Uterus (tissue), 4 donors: ENCODE measurements around the gene ZP1. TPM values are rescaled to one million over a fixed set of nuclear protein-coding genes. Genes with fewer than 3 reads are reported as not detected.
"Not testable (repeated sequence)": the region's sequence is repeated elsewhere in the genome, so short reads cannot be mapped to it uniquely, and the experiment has no call there.

Experiments used
- DNase-seq, 2 donors: peaks; one replicate each; pipeline ENCODE4 v3.0.0-alpha.2; 2019 to 2020
- H3K27ac ChIP-seq, 2 donors: fragments of 200-600 bp; sonication (generic); 1 replicate in 1 of 2; 2 replicates in 1 of 2; pipeline ENCODE4 v1.5.1; 2016 to 2018
- H3K27me3 ChIP-seq, 2 donors: fragments of 200-600 bp; sonication (generic); one replicate each; pipeline ENCODE4 v1.5.1; 2018 to 2019; ENCODE audit warnings: control low read depth in 1 of 2
- H3K36me3 ChIP-seq, 2 donors: fragments of 200-600 bp; sonication (generic); one replicate each; pipeline ENCODE4 v1.5.1; 2019; ENCODE audit warnings: control low read depth in 1 of 2
- H3K4me1 ChIP-seq, 2 donors: fragments of 200-600 bp; sonication (generic); one replicate each; pipeline ENCODE4 v1.5.1; 2018 to 2019; ENCODE audit warnings: control low read depth in 1 of 2
- H3K4me3 ChIP-seq, 2 donors: fragments of 200-600 bp; sonication (generic); 1 replicate in 1 of 2; 2 replicates in 1 of 2; pipeline ENCODE4 v1.5.1; 2018 to 2019; ENCODE audit warnings: mild to moderate bottlenecking in 1 of 2
- H3K9me3 ChIP-seq, 2 donors: fragments of 200-600 bp; sonication (generic); one replicate each; pipeline ENCODE4 v1.5.1; 2019; ENCODE audit warnings: control low read depth in 1 of 2
- POLR2A ChIP-seq, 2 donors: fragments of 450-650 bp; IDR thresholded peaks; one replicate each; pipeline ENCODE4 v1.6.1; 2016; ENCODE audit warnings: antibody characterized with exemption in 2 of 2, mild to moderate bottlenecking in 1 of 2, moderate library complexity in 1 of 2
- intact Hi-C: fragments of 100-400 bp; cut with DNase I; formaldehyde crosslinking; loops from one replicate; pipeline ENCODE4 v1.15.1; 2023; ENCODE audit warnings: low total_unique reads
- total RNA-seq, 4 donors: library from RNA; depleted of rRNA in 3 of 4; stranded (reverse); fragments of >200 nt in 3 of 4; gene quantifications; one replicate each; pipeline versions ENCODE4 v1.1.0 to v1.2.4, GENCODE V29; 2014 to 2023
- TF ChIP-seq, protein P1 (sequence below), 4 experiments: fragments of 200-600 bp in 2 of 4; fragments of 450-650 bp in 2 of 4; sonication (generic) in 2 of 4; IDR thresholded peaks; one replicate each; pipeline ENCODE4 v1.5.1; 2016 to 2019; ENCODE audit warnings: antibody characterized with exemption in 4 of 4, mild to moderate bottlenecking in 2 of 4, moderate library complexity in 1 of 4
- donor health status: DM: yes; HTN: yes; CAD: no.

ZP1 gene, protein sequence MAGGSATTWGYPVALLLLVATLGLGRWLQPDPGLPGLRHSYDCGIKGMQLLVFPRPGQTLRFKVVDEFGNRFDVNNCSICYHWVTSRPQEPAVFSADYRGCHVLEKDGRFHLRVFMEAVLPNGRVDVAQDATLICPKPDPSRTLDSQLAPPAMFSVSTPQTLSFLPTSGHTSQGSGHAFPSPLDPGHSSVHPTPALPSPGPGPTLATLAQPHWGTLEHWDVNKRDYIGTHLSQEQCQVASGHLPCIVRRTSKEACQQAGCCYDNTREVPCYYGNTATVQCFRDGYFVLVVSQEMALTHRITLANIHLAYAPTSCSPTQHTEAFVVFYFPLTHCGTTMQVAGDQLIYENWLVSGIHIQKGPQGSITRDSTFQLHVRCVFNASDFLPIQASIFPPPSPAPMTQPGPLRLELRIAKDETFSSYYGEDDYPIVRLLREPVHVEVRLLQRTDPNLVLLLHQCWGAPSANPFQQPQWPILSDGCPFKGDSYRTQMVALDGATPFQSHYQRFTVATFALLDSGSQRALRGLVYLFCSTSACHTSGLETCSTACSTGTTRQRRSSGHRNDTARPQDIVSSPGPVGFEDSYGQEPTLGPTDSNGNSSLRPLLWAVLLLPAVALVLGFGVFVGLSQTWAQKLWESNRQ
- not detected for total RNA-seq

DNA sequence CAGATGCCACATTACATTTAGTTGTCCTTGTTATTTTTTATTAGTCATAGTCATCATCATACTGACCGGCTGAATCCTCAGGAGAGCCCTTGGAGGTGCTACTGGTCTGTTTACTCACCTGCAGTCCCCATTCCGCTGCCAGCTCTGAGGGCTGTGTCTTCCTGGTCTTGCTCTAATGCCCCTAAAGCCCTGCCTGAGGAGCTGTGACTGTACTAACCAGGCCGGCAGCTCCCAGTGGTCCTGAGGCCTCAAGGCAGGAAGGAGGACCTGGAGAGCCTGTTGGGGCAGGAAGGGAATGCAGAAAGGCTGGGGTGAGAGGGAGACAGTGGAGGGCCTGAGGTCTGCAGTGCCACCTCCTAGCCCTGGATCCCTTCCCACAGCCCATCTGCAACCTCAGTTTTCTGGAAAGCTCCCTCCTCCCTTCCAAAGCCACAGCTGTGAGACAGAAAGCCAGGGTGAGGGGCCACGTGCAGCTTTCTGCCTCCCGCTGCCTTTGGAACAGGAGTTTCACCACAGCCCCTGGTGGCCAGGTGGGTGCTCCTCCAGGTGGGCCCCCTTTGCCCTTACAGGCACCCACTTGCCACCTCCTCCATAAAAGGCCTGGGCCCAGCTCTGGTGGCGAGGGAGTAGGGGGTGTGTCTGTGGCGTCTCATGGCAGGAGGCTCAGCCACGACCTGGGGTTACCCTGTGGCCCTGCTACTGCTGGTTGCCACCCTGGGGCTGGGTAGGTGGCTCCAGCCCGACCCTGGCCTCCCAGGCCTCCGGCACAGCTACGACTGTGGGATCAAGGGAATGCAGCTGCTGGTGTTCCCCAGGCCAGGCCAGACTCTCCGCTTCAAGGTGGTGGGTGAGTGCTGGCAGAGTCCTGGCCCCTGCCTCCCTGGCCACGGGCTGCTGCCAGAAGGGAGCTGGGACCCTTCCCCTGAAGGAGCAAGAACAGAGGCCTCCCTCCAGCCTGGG lies at the start of gene ZP1:
Gene ZP1, plus strand, starts transcription at position 632 of the 960 bp plus-strand sequence. Its CDS starts 20 bp downstream, at position 652.
- H3K4me3 ChIP-seq: no peak within 1 kb of the TSS
- no peaks in the 10 kb centered on the region for H3K4me1 ChIP-seq
- H3K36me3 ChIP-seq: no peaks in the 10 kb centered on the region
- no peak for DNase-seq
- intact Hi-C loops: no loop called here
- H3K9me3 ChIP-seq: no peaks in the 10 kb centered on the region
- no peaks in the 10 kb centered on the region for H3K27me3 ChIP-seq
- H3K27ac ChIP-seq: no peak within 1 kb of the TSS
- no peak for TF ChIP-seq POLR2A (IDR thresholded peaks at IDR 0.05)
- TF ChIP-seq, protein P1, sequence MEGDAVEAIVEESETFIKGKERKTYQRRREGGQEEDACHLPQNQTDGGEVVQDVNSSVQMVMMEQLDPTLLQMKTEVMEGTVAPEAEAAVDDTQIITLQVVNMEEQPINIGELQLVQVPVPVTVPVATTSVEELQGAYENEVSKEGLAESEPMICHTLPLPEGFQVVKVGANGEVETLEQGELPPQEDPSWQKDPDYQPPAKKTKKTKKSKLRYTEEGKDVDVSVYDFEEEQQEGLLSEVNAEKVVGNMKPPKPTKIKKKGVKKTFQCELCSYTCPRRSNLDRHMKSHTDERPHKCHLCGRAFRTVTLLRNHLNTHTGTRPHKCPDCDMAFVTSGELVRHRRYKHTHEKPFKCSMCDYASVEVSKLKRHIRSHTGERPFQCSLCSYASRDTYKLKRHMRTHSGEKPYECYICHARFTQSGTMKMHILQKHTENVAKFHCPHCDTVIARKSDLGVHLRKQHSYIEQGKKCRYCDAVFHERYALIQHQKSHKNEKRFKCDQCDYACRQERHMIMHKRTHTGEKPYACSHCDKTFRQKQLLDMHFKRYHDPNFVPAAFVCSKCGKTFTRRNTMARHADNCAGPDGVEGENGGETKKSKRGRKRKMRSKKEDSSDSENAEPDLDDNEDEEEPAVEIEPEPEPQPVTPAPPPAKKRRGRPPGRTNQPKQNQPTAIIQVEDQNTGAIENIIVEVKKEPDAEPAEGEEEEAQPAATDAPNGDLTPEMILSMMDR (IDR thresholded peaks at IDR 0.05): no peak

DNA sequence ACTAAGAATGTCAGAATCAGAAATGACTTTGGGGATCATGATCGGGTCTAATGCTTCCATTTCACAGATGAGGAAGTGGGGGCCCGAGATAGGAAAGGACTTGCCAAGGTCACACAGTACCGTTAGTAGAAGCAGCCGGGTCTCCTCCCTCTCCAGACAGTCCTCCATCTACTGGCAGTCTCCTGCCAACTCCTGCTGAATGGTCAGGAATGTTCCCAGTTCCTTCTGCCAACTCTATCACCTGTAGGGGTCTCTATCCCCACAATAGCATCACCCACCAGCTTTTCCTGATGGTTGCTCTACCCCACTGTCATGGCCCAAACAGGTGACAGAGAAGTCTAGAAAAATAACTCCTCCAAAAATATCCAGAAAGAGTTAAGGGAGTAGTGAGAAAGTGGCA lies 49.3 kb upstream of the ZP1 start:
- Histone ChIP-seq H3K4me3 (no peak overlapping the region), H3K27me3 (no peaks in the 10 kb centered on the region), H3K36me3 (no peaks in the 10 kb centered on the region), H3K27ac (no peak overlapping the region), H3K4me1 (no peaks in the 10 kb centered on the region), H3K9me3 (no peaks in the 10 kb centered on the region)
- intact Hi-C loops: no loop called here
- no peak for DNase-seq
- no peak for TF ChIP-seq POLR2A (IDR thresholded peaks at IDR 0.05)
- TF ChIP-seq, protein P1 (IDR thresholded peaks at IDR 0.05): no peak

DNA sequence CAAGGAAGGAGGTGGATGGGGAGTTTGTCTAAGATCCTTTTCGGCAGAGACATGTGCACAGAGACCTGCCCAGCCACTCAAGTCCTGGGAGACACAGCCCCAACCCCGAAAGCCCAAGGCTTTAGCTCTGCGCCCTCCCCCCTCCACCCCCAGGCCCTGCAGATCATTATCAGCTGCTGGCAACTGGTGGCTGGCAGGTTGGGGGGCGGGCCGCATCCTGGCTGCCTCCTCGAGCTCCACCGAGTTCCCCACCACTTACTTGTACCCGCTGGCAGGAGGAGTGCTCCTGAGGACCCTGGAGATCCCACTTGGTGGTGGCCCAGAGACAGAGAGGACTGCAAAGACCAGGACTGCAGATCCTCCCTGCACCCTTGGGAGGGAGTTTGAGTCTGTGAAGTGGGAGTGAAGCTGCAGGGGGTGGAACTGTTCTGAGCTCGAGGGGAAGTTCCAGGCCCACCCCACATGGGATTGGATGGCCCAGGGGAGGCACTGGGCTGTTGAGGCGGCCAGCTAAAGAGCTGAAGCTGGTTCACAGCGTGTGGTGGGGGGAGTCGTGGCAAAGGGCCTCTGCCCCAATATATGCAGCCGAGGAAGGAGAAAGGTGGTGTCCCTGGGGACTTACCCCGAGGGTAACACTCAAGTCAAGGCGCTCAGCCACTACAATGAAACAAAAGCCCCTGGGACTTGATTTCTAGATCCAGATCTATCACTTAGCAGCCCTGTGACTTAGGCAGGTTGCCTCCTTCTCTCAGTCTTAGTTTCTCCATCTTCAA lies 45.3 kb upstream of the ZP1 start:
- Histone ChIP-seq H3K27ac (no peak overlapping the region), H3K9me3 (no peaks in the 10 kb centered on the region), H3K36me3 (no peaks in the 10 kb centered on the region), H3K4me1 (no peaks in the 10 kb centered on the region), H3K27me3 (no peaks in the 10 kb centered on the region), H3K4me3 (no peak overlapping the region)
- no peak for DNase-seq
- intact Hi-C loops: no loop called here
- TF ChIP-seq POLR2A (IDR thresholded peaks at IDR 0.05): no peak
- TF ChIP-seq, protein P1 (IDR thresholded peaks at IDR 0.05): no peak

DNA sequence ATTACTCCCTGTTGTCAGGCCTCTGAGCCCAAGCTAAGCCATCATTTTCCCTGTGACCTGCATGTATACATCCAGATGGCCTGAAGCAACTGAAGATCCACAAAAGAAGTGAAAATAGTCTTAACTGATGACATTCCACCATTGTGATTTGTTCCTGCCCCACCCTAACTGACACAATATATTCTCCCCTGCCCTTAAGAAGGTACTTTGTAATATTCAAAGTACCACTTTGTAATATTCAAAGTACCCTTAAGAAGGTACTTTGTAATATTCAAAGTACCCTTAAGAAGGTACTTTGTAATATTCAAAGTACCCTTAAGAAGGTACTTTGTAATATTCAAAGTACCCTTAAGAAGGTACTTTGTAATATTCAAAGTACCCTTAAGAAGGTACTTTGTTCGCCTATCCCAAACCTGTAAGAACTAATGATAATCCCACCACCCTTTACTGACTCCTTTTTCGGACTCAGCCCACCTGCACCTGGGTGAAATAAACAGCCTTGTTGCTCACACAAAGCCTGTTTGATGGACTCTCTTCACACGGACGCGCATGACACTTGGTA lies 43.5 kb upstream of the ZP1 start:
- H3K9me3 ChIP-seq, intact Hi-C loops, H3K27ac ChIP-seq: not testable (repeated sequence)

DNA sequence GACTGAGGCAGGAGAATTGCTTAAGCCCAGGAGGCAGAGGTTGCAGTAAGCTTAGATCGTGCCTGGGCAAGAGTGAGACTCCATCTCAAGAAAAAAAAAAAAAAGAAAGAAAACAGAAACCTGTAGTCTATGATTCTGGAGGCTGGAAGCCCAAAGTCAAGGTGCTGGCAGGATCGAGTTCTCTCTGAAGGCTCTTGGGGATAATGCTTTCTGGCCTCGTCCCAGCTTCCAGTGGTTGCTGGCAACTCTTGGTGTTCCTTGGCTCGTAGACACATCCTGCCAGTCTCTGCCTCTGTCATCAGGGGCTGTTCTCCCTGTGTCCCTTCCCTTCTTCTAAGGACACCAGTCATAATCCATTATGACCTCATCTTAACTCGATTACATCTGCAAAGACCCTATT lies 42.2 kb upstream of the ZP1 start:
- no peaks in the 10 kb centered on the region for H3K36me3 ChIP-seq
- intact Hi-C loops: no loop called here
- no peak overlapping the region for H3K4me3 ChIP-seq
- TF ChIP-seq POLR2A (IDR thresholded peaks at IDR 0.05): no peak
- TF ChIP-seq, protein P1 (IDR thresholded peaks at IDR 0.05): no peak
- no peak overlapping the region for H3K27ac ChIP-seq
- H3K4me1 ChIP-seq: no peaks in the 10 kb centered on the region
- no peak for DNase-seq
- H3K27me3 ChIP-seq: no peaks in the 10 kb centered on the region
- H3K9me3 ChIP-seq: no peaks in the 10 kb centered on the region

More for the DNA sequence above, 43.5 kb upstream of the ZP1 start:
- not testable (repeated sequence) for H3K27me3 ChIP-seq, H3K36me3 ChIP-seq, DNase-seq, H3K4me3 ChIP-seq, H3K4me1 ChIP-seq
